Measurements from ENCODE around the gene FAM171A1.
"Not testable (repeated sequence)": the region's sequence is repeated elsewhere in the genome, so short reads cannot be mapped to it uniquely, and the experiment has no call there.

The FAM171A1 gene

GRCh38 chr10:15295537-15296325 is 75.4 kb downstream of the FAM171A1 start:
- in situ Hi-C loops (cut with MboI; ENCODE audit: low sequenced_read_pairs) = no loop called here

- in situ Hi-C loops (cut with MboI; ENCODE audit: low sequenced_read_pairs) = no loop called here
Observed at GRCh38 chr10:15293862-15294842, 76.9 kb downstream of the FAM171A1 start.

- in situ Hi-C loops (cut with MboI; ENCODE audit: low sequenced_read_pairs) = no loop called here
Observed at GRCh38 chr10:15290671-15291070, 80.4 kb downstream of the FAM171A1 start.

- in situ Hi-C loops (cut with MboI; ENCODE audit: low sequenced_read_pairs) = no loop called here
Observed at GRCh38 chr10:15290150-15290549, 80.9 kb downstream of the FAM171A1 start.

- in situ Hi-C loops (cut with MboI; ENCODE audit: low sequenced_read_pairs) = no loop called here
Observed at GRCh38 chr10:15280974-15281373, 90.1 kb downstream of the FAM171A1 start.

GRCh38 chr10:15280462-15280861 is 90.6 kb downstream of the FAM171A1 start:
- in situ Hi-C loops (cut with MboI; ENCODE audit: low sequenced_read_pairs) = no loop called here

- in situ Hi-C loops (cut with MboI; ENCODE audit: low sequenced_read_pairs) = no loop called here
Observed at GRCh38 chr10:15279236-15279635, 91.9 kb downstream of the FAM171A1 start.

- in situ Hi-C loops (cut with MboI; ENCODE audit: low sequenced_read_pairs) = no loop called here
Observed at GRCh38 chr10:15278786-15279185, 92.3 kb downstream of the FAM171A1 start.

- in situ Hi-C loops (cut with MboI; ENCODE audit: low sequenced_read_pairs) = not testable (repeated sequence)
Observed at GRCh38 chr10:15276039-15276438, 95.0 kb downstream of the FAM171A1 start.

- in situ Hi-C loops (cut with MboI; ENCODE audit: low sequenced_read_pairs) = not testable (repeated sequence)
Observed at GRCh38 chr10:15269838-15270237, 101.3 kb downstream of the FAM171A1 start.

- in situ Hi-C loops (cut with MboI; ENCODE audit: low sequenced_read_pairs) = no loop called here
Observed at GRCh38 chr10:15267496-15267895, 103.6 kb downstream of the FAM171A1 start.

GRCh38 chr10:15266117-15266516 is 105.0 kb downstream of the FAM171A1 start:
- in situ Hi-C loops (cut with MboI; ENCODE audit: low sequenced_read_pairs) = no loop called here

- in situ Hi-C loops (cut with MboI; ENCODE audit: low sequenced_read_pairs) = no loop called here
Observed at GRCh38 chr10:15265558-15265957, 105.5 kb downstream of the FAM171A1 start.

- in situ Hi-C loops (cut with MboI; ENCODE audit: low sequenced_read_pairs) = no loop called here
Observed at GRCh38 chr10:15265056-15265455, 106.0 kb downstream of the FAM171A1 start.

GRCh38 chr10:15263657-15264323 is 107.3 kb downstream of the FAM171A1 start:
- in situ Hi-C loops (cut with MboI; ENCODE audit: low sequenced_read_pairs) = no loop called here

- in situ Hi-C loops (cut with MboI; ENCODE audit: low sequenced_read_pairs) = no loop called here
Observed at GRCh38 chr10:15262036-15262713, 108.9 kb downstream of the FAM171A1 start.

GRCh38 chr10:15259136-15259535 is 112.0 kb downstream of the FAM171A1 start:
- in situ Hi-C loops (cut with MboI; ENCODE audit: low sequenced_read_pairs) = no loop called here

- in situ Hi-C loops (cut with MboI; ENCODE audit: low sequenced_read_pairs) = no loop called here
Observed at GRCh38 chr10:15258255-15258654, 112.8 kb downstream of the FAM171A1 start.

- in situ Hi-C loops (cut with MboI; ENCODE audit: low sequenced_read_pairs) = no loop called here
Observed at GRCh38 chr10:15255961-15256360, 115.1 kb downstream of the FAM171A1 start.

GRCh38 chr10:15254808-15255648 is 116.1 kb downstream of the FAM171A1 start:
- in situ Hi-C loops (cut with MboI; ENCODE audit: low sequenced_read_pairs) = no loop called here

All from hTERT RPE-1 (cell line).